Measurements from ENCODE around the gene HSFX3. TPM values are rescaled to one million over a fixed set of nuclear protein-coding genes. Genes with fewer than 3 reads are reported as not detected.

The HSFX3 gene
- total and polyA plus RNA-seq, 2 donors (not counting 1 experiment from before 2014, with no cell fraction given): not detected

DNA sequence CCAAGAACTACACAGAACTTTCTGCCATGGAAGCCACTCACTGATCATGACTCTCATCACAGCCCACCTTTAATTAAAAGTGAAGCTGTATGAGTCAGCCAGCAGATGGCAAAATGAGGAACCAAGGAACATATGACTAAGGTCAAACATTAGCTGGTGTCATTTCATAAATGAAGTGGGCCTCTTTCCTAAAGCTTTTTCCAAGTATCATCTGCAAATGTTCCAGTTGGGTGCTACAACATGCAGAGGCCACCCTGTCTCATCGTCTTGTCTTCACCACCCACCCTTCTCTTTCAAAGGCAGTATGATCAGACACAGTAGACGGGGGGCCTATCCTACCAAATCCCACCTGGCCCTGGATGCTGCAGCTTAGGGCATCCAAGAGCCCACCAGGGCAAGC lies 18.1 kb downstream of the HSFX3 start:
- H3K27ac ChIP-seq (ENCODE audit: low read length in 2 of 2): no peak overlapping the region

DNA sequence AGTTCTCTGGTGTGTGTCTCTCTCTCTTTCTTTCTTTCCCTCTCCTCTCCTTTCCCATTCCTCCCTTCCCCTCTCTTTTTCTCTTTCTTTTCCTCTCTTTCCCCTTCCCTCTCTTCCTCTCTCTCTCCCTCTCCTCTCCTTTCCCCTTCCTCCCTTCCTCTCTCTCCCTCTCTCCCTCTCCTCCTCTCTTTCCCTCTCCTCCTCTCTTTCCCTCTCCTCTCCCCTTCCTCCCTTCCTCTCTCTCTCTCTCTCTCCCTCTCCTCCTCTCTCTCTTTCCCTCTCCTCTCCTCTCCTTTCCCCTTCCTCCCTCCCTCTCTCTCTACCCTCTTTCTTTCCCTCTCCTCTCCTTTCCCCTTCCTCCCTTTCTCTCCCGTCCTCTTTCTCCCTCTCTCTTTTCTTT lies 21.3 kb downstream of the HSFX3 start:
- Histone ChIP-seq H3K9me3 (ENCODE audit: control extremely low read depth in 1 of 3, control insufficient read depth in 2 of 3, insufficient read depth in 1 of 3, low read length in 2 of 3) (no peaks in the 10 kb centered on the region), H2AFZ (ENCODE audit: insufficient read depth, low read depth, low read length, poor library complexity, severe bottlenecking) (no peak overlapping the region), H3K4me1 (ENCODE audit: control insufficient read depth in 2 of 2, insufficient read depth in 2 of 2, low read length in 2 of 2) (peaks cover 4 to 10% of the 10 kb centered on the region in 2 donors), H3K79me2 (ENCODE audit: control insufficient read depth, insufficient read depth, low read length) (peaks cover 4% of the 10 kb centered on the region), H3K36me3 (replicated peaks in 1 of 2; ENCODE audit: control extremely low read depth in 1 of 2, control insufficient read depth in 1 of 2, extremely low read depth in 1 of 2, insufficient read depth in 2 of 2, low read length in 1 of 2) (no peaks in the 10 kb centered on the region), H4K20me1 (ENCODE audit: control insufficient read depth, insufficient read depth, low read length, poor library complexity, severe bottlenecking) (no peaks in the 10 kb centered on the region), H3K27ac (ENCODE audit: low read length in 2 of 2) (no peak overlapping the region), H3K4me3 (ENCODE audit: control extremely low read depth in 1 of 5, extremely low read depth in 1 of 5, insufficient read depth in 1 of 5, low read depth in 2 of 5, low read length in 4 of 5) (no peak overlapping the region), H3K9ac (ENCODE audit: low read length) (no peak overlapping the region), H3K4me2 (replicated peaks; ENCODE audit: low read depth, low read length, poor library complexity, severe bottlenecking) (no peak overlapping the region), H3K27me3 (replicated peaks in 1 of 4; ENCODE audit: control extremely low read depth in 1 of 4, control insufficient read depth in 3 of 4, insufficient read depth in 4 of 4, low read length in 3 of 4) (no peaks in the 10 kb centered on the region)
- intact Hi-C loops (cut with micrococcal nuclease): no loop called here
- WGBS (ENCODE audit: insufficient coverage): no CpG with 5 or more reads among the region's 1 CpG
- Mint-ChIP-seq H3K4me1 (peaks cover 17% of the 10 kb centered on the region), H3K9me3 (ENCODE audit: insufficient read depth) (no peaks in the 10 kb centered on the region), H3K27me3 (no peaks in the 10 kb centered on the region), H3K27ac (no peak overlapping the region), H3K4me3 (no peak overlapping the region)
- DNase-seq (no peak), ATAC-seq (ENCODE audit: low read depth) (no peak)
- POLR2A ChIA-PET: interaction anchor here (1.0 to 1.2 kb wide), 2 partner anchors 11 to 23 kb away, joined by 4 to 14 read pairs; partner anchors contain the start of gene IDS
- CTCF ChIA-PET: interaction anchor here (0.9 to 2.2 kb wide), 6 partner anchors 12 to 122 kb away, joined by 3 to 12 read pairs (median 4); partner anchors contain the start of genes EOLA1 and IDS
- TF ChIP-seq, protein P1, sequence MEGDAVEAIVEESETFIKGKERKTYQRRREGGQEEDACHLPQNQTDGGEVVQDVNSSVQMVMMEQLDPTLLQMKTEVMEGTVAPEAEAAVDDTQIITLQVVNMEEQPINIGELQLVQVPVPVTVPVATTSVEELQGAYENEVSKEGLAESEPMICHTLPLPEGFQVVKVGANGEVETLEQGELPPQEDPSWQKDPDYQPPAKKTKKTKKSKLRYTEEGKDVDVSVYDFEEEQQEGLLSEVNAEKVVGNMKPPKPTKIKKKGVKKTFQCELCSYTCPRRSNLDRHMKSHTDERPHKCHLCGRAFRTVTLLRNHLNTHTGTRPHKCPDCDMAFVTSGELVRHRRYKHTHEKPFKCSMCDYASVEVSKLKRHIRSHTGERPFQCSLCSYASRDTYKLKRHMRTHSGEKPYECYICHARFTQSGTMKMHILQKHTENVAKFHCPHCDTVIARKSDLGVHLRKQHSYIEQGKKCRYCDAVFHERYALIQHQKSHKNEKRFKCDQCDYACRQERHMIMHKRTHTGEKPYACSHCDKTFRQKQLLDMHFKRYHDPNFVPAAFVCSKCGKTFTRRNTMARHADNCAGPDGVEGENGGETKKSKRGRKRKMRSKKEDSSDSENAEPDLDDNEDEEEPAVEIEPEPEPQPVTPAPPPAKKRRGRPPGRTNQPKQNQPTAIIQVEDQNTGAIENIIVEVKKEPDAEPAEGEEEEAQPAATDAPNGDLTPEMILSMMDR (IDR thresholded peaks at IDR 0.05): no peak
- no peak for TF ChIP-seq EZH2 (IDR thresholded peaks at IDR 0.05; ENCODE audit: borderline replicate concordance, insufficient read depth, low read depth, low read length, poor library complexity, severe bottlenecking)

More for the DNA sequence above, 18.1 kb downstream of the HSFX3 start:
- no peaks in the 10 kb centered on the region for H3K36me3 ChIP-seq (replicated peaks in 1 of 2; ENCODE audit: control extremely low read depth in 1 of 2, control insufficient read depth in 1 of 2, extremely low read depth in 1 of 2, insufficient read depth in 2 of 2, low read length in 1 of 2)
- DNase-seq: peak; percentile 47
- CTCF ChIA-PET: interaction anchor here (0.9 kb wide), 2 partner anchors 8 to 19 kb away, joined by 4 to 6 read pairs; no protein-coding TSS in a partner anchor
- POLR2A ChIA-PET: no interaction called here
- no peak overlapping the region for H3K9ac ChIP-seq (ENCODE audit: low read length)
- H3K4me3 ChIP-seq (ENCODE audit: control extremely low read depth in 1 of 5, extremely low read depth in 1 of 5, insufficient read depth in 1 of 5, low read depth in 2 of 5, low read length in 4 of 5): no peak overlapping the region
- no peaks in the 10 kb centered on the region for H3K27me3 ChIP-seq (replicated peaks in 1 of 4; ENCODE audit: control extremely low read depth in 1 of 4, control insufficient read depth in 3 of 4, insufficient read depth in 4 of 4, low read length in 3 of 4)
- Mint-ChIP-seq H3K9me3 (ENCODE audit: insufficient read depth) (no peaks in the 10 kb centered on the region), H3K4me1 (peaks cover 14% of the 10 kb centered on the region), H3K27ac (peak overlapping the region; percentile 67), H3K27me3 (no peaks in the 10 kb centered on the region), H3K4me3 (no peak overlapping the region)
- peaks cover 4% of the 10 kb centered on the region for H3K79me2 ChIP-seq (ENCODE audit: control insufficient read depth, insufficient read depth, low read length)
- no peaks in the 10 kb centered on the region for H3K9me3 ChIP-seq (ENCODE audit: control extremely low read depth in 1 of 3, control insufficient read depth in 2 of 3, insufficient read depth in 1 of 3, low read length in 2 of 3)
- H2AFZ ChIP-seq (ENCODE audit: insufficient read depth, low read depth, low read length, poor library complexity, severe bottlenecking): no peak overlapping the region
- peak; percentile 66 for ATAC-seq (ENCODE audit: low read depth)
- H3K4me1 ChIP-seq (ENCODE audit: control insufficient read depth in 2 of 2, insufficient read depth in 2 of 2, low read length in 2 of 2): no peaks in the 10 kb centered on the region
- H4K20me1 ChIP-seq (ENCODE audit: control insufficient read depth, insufficient read depth, low read length, poor library complexity, severe bottlenecking): no peaks in the 10 kb centered on the region
- TF ChIP-seq, protein P1 (IDR thresholded peaks at IDR 0.05): no peak
- no peak for TF ChIP-seq EZH2 (IDR thresholded peaks at IDR 0.05; ENCODE audit: borderline replicate concordance, insufficient read depth, low read depth, low read length, poor library complexity, severe bottlenecking)
- H3K4me2 ChIP-seq (replicated peaks; ENCODE audit: low read depth, low read length, poor library complexity, severe bottlenecking): no peak overlapping the region
- intact Hi-C loops (cut with micrococcal nuclease): loop anchor here (1.0 kb wide), 1 partner anchor 8 kb away; no protein-coding TSS in a partner anchor
- WGBS (ENCODE audit: insufficient coverage): 67% methylated on average over 1 of the region's 2 CpGs
